GM19043 (cell line): ENCODE results near the gene CDX1.

Experiments used
- ATAC-seq: cut with Tn5 transposase; IDR thresholded peaks from one replicate; pipeline ENCODE4 v1.9.1; 2021; ENCODE audit warnings: low read depth; ENCODE audit not compliant: unreplicated experiment

The CDX1 gene

GRCh38 chr5:150130493-150130922 is 36.1 kb upstream of the CDX1 start:
- no peak for ATAC-seq

GRCh38 chr5:150131461-150131860 is 35.1 kb upstream of the CDX1 start:
- ATAC-seq, result no peak

- no peak for ATAC-seq
These were observed 34.4 kb upstream of the CDX1 start for GRCh38 chr5:150131978-150132694.

- ATAC-seq, result no peak
These were observed 33.8 kb upstream of the CDX1 start for GRCh38 chr5:150132740-150133139.

GRCh38 chr5:150133581-150134197 is 32.9 kb upstream of the CDX1 start:
- no peak for ATAC-seq

- no peak for ATAC-seq
These were observed 32.4 kb upstream of the CDX1 start for GRCh38 chr5:150134198-150134588.

- ATAC-seq, result no peak
These were observed 30.8 kb upstream of the CDX1 start for GRCh38 chr5:150135557-150136304.

- ATAC-seq, result no peak
These were observed 30.0 kb upstream of the CDX1 start for GRCh38 chr5:150136305-150137167.

- no peak for ATAC-seq
These were observed 29.2 kb upstream of the CDX1 start for GRCh38 chr5:150137168-150137957.

- no peak for ATAC-seq
These were observed 28.6 kb upstream of the CDX1 start for GRCh38 chr5:150137997-150138396.

- no peak for ATAC-seq
These were observed 27.9 kb upstream of the CDX1 start for GRCh38 chr5:150138551-150139265.

GRCh38 chr5:150139334-150139733 is 27.2 kb upstream of the CDX1 start:
- no peak for ATAC-seq

GRCh38 chr5:150140830-150141229 is 25.7 kb upstream of the CDX1 start:
- ATAC-seq, result no peak

- no peak for ATAC-seq
These were observed 24.9 kb upstream of the CDX1 start for GRCh38 chr5:150141544-150142184.

GRCh38 chr5:150142185-150142958 is 24.2 kb upstream of the CDX1 start:
- ATAC-seq, result no peak

GRCh38 chr5:150142959-150143349 is 23.6 kb upstream of the CDX1 start:
- ATAC-seq, result no peak

GRCh38 chr5:150143350-150144245 is 23.0 kb upstream of the CDX1 start:
- no peak for ATAC-seq
